CD4-positive, alpha-beta T cell (primary cell): ENCODE results near the gene IQCE. TPM values are rescaled to one million over a fixed set of nuclear protein-coding genes. Genes with fewer than 3 reads are reported as not detected.

ENCODE experiments used
- ATAC-seq: fragments of 200-7000 bp; cut with Tn5 transposase; one replicate; pipeline ENCODE4 v1.10.0; 2022; ENCODE audit warnings: mild to moderate bottlenecking; ENCODE audit not compliant: poor library complexity
- CTCF ChIA-PET: fragments of 350-600 bp; sonication (Branson Sonifier 250); formaldehyde crosslinking; loops from one replicate; lab custom pipeline; 2021; ENCODE audit warnings: antibody characterized with exemption, inconsistent platforms; lab: Charles Lee
- POLR2A ChIA-PET: fragments of 350-600 bp; sonication (Branson Sonifier 250); formaldehyde crosslinking; loops from one replicate; lab custom pipeline; 2021; ENCODE audit warnings: antibody characterized with exemption, inconsistent platforms; lab: Charles Lee
- DNase-seq, 14 experiments: peaks; one replicate each; pipeline ENCODE4 v3.0.0-alpha.2; 2013 to 2020; ENCODE audit warnings: mixed read lengths in 2 of 14
- H3K27ac ChIP-seq, 2 donors: one replicate each; pipeline versions ENCODE4 v1.5.1 to v1.7.0; 2013; ENCODE audit warnings: low read length in 2 of 2, low read depth in 1 of 2, mild to moderate bottlenecking in 1 of 2
- H3K27me3 ChIP-seq, 2 experiments: 1 replicate in 1 of 2; 2 replicates in 1 of 2; pipeline versions ENCODE4 v1.6.1 to v1.7.0; 2013; ENCODE audit warnings: low read length in 2 of 2, control low read depth in 1 of 2, mild to moderate bottlenecking in 1 of 2, moderate library complexity in 1 of 2; ENCODE audit not compliant: insufficient read depth in 2 of 2, control insufficient read depth in 1 of 2
- H3K36me3 ChIP-seq: one replicate; pipeline ENCODE4 v1.6.1; 2013; ENCODE audit warnings: low read length, control low read depth; ENCODE audit not compliant: insufficient read depth
- H3K4me1 ChIP-seq: one replicate; pipeline ENCODE4 v1.6.1; 2013; ENCODE audit warnings: low read length, control low read depth; ENCODE audit not compliant: insufficient read depth
- H3K4me3 ChIP-seq: one replicate; pipeline ENCODE4 v1.5.1; 2013; ENCODE audit warnings: mild to moderate bottlenecking, low read length, moderate library complexity
- H3K9me3 ChIP-seq, 2 experiments: 1 replicate in 1 of 2; 2 replicates in 1 of 2; pipeline versions ENCODE4 v1.6.1 to v1.7.0; 2013; ENCODE audit warnings: low read length in 2 of 2, mild to moderate bottlenecking in 2 of 2, control low read depth in 1 of 2, moderate library complexity in 1 of 2; ENCODE audit not compliant: control insufficient read depth in 1 of 2, insufficient read depth in 1 of 2
- H3K27ac Mint-ChIP-seq: one replicate; pipeline ENCODE4 v1.8.0; 2020; ENCODE audit warnings: mixed read lengths
- H3K27me3 Mint-ChIP-seq: one replicate; pipeline ENCODE4 v1.8.0; 2021; ENCODE audit warnings: mixed read lengths
- H3K36me3 Mint-ChIP-seq: one replicate; pipeline ENCODE4 v1.8.0; 2021; ENCODE audit warnings: low read depth, mixed read lengths
- H3K4me1 Mint-ChIP-seq: one replicate; pipeline ENCODE4 v1.8.0; 2021; ENCODE audit warnings: low read depth, mixed read lengths
- H3K4me3 Mint-ChIP-seq: one replicate; pipeline ENCODE4 v1.8.0; 2020; ENCODE audit warnings: mild to moderate bottlenecking, mixed read lengths
- H3K9me3 Mint-ChIP-seq: one replicate; pipeline ENCODE4 v1.8.0; 2020; ENCODE audit warnings: mixed read lengths
- CTCF ChIP-seq: fragments of 200-600 bp; IDR thresholded peaks from one replicate; pipeline ENCODE4 v1.8.0; 2022; ENCODE audit warnings: antibody characterized with exemption, mild to moderate bottlenecking
- intact Hi-C, 2 experiments: fragments of 100-400 bp; cut with DNase I in 1 of 2; cut with micrococcal nuclease in 1 of 2; formaldehyde crosslinking; loops; one replicate each; pipeline versions ENCODE4 v1.15.1 to v1.9.0; 2023 to 2025; cut with DNase I, micrococcal nuclease
- total RNA-seq, 174 experiments: library from RNA in 2 of 174; stranded (reverse) in 2 of 174; gene quantifications; one replicate each; pipeline ENCODE4 v1.2.3 and lab custom pipeline; 2021 to 2026

IQCE gene
- total RNA-seq, 2 experiments from 2014 or later: 4.3 to 5.6 TPM

DNA sequence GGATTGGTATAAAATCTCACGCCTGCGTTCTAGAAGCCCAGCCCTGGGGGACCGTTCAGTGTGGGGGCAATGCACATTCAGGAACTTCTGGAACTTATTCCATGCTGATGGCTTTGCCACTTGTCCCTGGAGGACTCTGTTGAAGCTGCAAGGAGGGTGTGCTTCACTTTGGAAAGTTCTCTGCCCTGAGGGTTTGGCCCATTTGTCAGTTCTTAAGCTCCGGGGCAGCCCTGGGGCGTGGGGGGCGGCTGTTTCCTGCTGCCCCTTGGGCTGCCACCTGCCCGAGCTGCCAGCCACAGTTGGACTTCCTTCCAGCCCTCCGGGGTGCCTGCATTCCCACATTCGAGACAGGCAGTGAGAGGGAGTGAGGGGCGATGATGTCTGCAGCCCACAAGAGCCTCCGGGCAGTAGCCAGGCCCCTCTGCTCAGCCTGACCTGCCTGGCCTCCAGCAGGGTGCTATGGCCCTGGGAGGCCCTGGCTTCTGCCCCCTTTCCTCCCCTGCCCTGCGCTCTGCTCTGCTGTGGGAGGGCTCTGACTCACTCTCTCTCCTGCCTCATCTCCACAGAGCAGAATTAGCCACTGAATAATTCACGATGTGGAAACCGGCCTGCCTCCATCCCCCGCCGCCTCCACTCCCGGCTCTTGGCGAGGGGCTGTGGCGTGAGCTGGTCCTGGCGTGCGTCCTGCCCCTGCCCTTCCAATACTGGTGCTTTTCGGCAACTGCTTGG, 74.9 kb downstream of the IQCE start:
- ATAC-seq: no peak
- peak overlapping the region in 1 of 2 donors; percentile 7 for H3K27ac ChIP-seq

GRCh38 chr7:2634267-2635145, 75.7 kb downstream of the IQCE start:
- Histone ChIP-seq H3K9me3 (no peaks in the 10 kb centered on the region), H3K4me1 (peaks cover 34% of the 10 kb centered on the region), H3K27ac (no peak overlapping the region), H3K4me3 (no peak overlapping the region), H3K27me3 (no peaks in the 10 kb centered on the region), H3K36me3 (no peaks in the 10 kb centered on the region)
- DNase-seq (peak in 1 of 14 experiments; percentile 22), ATAC-seq (no peak)
- intact Hi-C loops: loop anchor here in 1 of 2 experiments (5.0 kb wide), 3 partner anchors 112 to 1177 kb away; partner anchors contain the start of gene MICALL2
- no peak for TF ChIP-seq CTCF
- H3K27ac Mint-ChIP-seq: no peak overlapping the region
- POLR2A ChIA-PET: no interaction called here
- peak overlapping the region; percentile 77 for H3K4me3 Mint-ChIP-seq
- no peaks in the 10 kb centered on the region for H3K9me3 Mint-ChIP-seq
- H3K27me3 Mint-ChIP-seq: no peaks in the 10 kb centered on the region
- CTCF ChIA-PET: no interaction called here
- H3K36me3 Mint-ChIP-seq: no peaks in the 10 kb centered on the region
- peaks cover 20% of the 10 kb centered on the region for H3K4me1 Mint-ChIP-seq

More for the DNA sequence above, 74.9 kb downstream of the IQCE start:
- Mint-ChIP-seq H3K27me3 (no peaks in the 10 kb centered on the region), H3K36me3 (no peaks in the 10 kb centered on the region), H3K9me3 (no peaks in the 10 kb centered on the region), H3K4me1 (peaks cover 20% of the 10 kb centered on the region), H3K4me3 (peak overlapping the region; percentile 92), H3K27ac (peak overlapping the region; percentile 66)
- ChIA-PET CTCF (no interaction called here), POLR2A (interaction anchor here (3.0 kb wide), 1 partner anchor 11 kb away, joined by 10 read pairs; no protein-coding TSS in a partner anchor)
- no peaks in the 10 kb centered on the region for H3K27me3 ChIP-seq
- intact Hi-C loops: loop anchor here in 1 of 2 experiments (5.0 kb wide), 3 partner anchors 111 to 1176 kb away; partner anchors contain the start of gene MICALL2
- peaks cover 34% of the 10 kb centered on the region for H3K4me1 ChIP-seq
- peak in 3 of 14 experiments; percentile 25 to 64 (median 58) for DNase-seq
- H3K36me3 ChIP-seq: no peaks in the 10 kb centered on the region
- TF ChIP-seq CTCF: no peak
- peak overlapping the region; percentile 85 for H3K4me3 ChIP-seq
- H3K9me3 ChIP-seq: no peaks in the 10 kb centered on the region

GRCh38 chr7:2635148-2635668, 76.4 kb downstream of the IQCE start:
- no peaks in the 10 kb centered on the region for H3K36me3 Mint-ChIP-seq
- H3K4me1 ChIP-seq: peaks cover 34% of the 10 kb centered on the region
- no peak overlapping the region for H3K4me3 ChIP-seq
- H3K4me1 Mint-ChIP-seq: peaks cover 20% of the 10 kb centered on the region
- no peaks in the 10 kb centered on the region for H3K9me3 Mint-ChIP-seq
- no peaks in the 10 kb centered on the region for H3K27me3 Mint-ChIP-seq
- DNase-seq (peak in 1 of 14 experiments; percentile 17), ATAC-seq (no peak)
- no peaks in the 10 kb centered on the region for H3K27me3 ChIP-seq
- no peak for TF ChIP-seq CTCF
- ChIA-PET CTCF (no interaction called here), POLR2A (no interaction called here)
- H3K27ac Mint-ChIP-seq: no peak overlapping the region
- H3K27ac ChIP-seq: no peak overlapping the region
- no peaks in the 10 kb centered on the region for H3K9me3 ChIP-seq
- peak overlapping the region; percentile 54 for H3K4me3 Mint-ChIP-seq
- H3K36me3 ChIP-seq: no peaks in the 10 kb centered on the region
- intact Hi-C loops: no loop called here
